HUES6 (cell line): ENCODE measurements around the gene ROBO1.

Source experiments
- H3K27ac ChIP-seq: 2 replicates; pipeline ENCODE4 v1.7.0; 2013; ENCODE audit warnings: low read depth, mild to moderate bottlenecking, low read length, inconsistent platforms
- H3K27me3 ChIP-seq: 2 replicates; pipeline ENCODE4 v1.6.1; 2013; ENCODE audit warnings: low read length; ENCODE audit not compliant: control insufficient read depth, insufficient read depth
- H3K36me3 ChIP-seq: 2 replicates; pipeline ENCODE4 v1.6.1; 2013; ENCODE audit warnings: low read length; ENCODE audit not compliant: control insufficient read depth, insufficient read depth
- H3K4me1 ChIP-seq: 2 replicates; pipeline ENCODE4 v1.6.1; 2013; ENCODE audit warnings: low read length; ENCODE audit not compliant: control insufficient read depth, insufficient read depth
- H3K4me3 ChIP-seq: 2 replicates; pipeline ENCODE4 v1.5.1; 2013; ENCODE audit warnings: low read depth, low read length
- H3K9ac ChIP-seq: one replicate; pipeline ENCODE4 v1.6.1; 2013; ENCODE audit warnings: mild to moderate bottlenecking, low read length
- H3K9me3 ChIP-seq: 2 replicates; pipeline ENCODE4 v1.6.1; 2013; ENCODE audit warnings: low read depth, low read length; ENCODE audit not compliant: control insufficient read depth, insufficient read depth

ROBO1 gene

DNA sequence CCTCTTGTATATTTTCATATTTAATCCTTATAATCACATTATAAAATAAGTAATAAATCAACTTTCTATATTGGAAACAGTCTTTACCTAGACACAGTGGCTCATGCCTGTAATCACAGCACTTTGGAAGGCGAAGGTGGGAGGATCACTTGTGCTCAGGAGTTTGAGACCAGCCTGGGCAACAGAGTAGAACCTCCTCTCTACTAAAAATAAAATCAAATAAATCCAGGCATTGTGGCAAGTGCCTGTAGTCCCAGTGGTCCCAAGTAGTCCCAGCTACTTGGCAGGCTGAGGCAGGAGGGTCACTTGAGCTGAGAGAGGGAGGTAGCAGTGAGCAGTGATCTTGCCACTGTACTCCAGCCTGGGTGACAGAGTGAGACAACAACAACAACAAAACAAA lies 975.1 kb downstream of the ROBO1 start:
- H3K27ac ChIP-seq: no peak overlapping the region
- no peak overlapping the region for H3K9ac ChIP-seq
- no peak overlapping the region for H3K4me3 ChIP-seq
- H3K36me3 ChIP-seq: no peaks in the 10 kb centered on the region
- H3K9me3 ChIP-seq: no peaks in the 10 kb centered on the region
- peaks cover 8% of the 10 kb centered on the region; the same call in 1 of the 2 replicates for H3K4me1 ChIP-seq
- no peaks in the 10 kb centered on the region for H3K27me3 ChIP-seq

GRCh38 chr3:78792212-78792611 lies 975.6 kb downstream of the ROBO1 start:
- Histone ChIP-seq H3K9ac (no peak overlapping the region), H3K4me3 (no peak overlapping the region), H3K4me1 (peaks cover 8% of the 10 kb centered on the region; the same call in 1 of the 2 replicates), H3K36me3 (no peaks in the 10 kb centered on the region), H3K27ac (no peak overlapping the region), H3K9me3 (no peaks in the 10 kb centered on the region), H3K27me3 (no peaks in the 10 kb centered on the region)

GRCh38 chr3:78791753-78792152 lies 976.0 kb downstream of the ROBO1 start:
- no peak overlapping the region for H3K9ac ChIP-seq
- H3K27me3 ChIP-seq: no peaks in the 10 kb centered on the region
- H3K36me3 ChIP-seq: no peaks in the 10 kb centered on the region
- peaks cover 8% of the 10 kb centered on the region; the same call in 1 of the 2 replicates for H3K4me1 ChIP-seq
- no peaks in the 10 kb centered on the region for H3K9me3 ChIP-seq
- no peak overlapping the region for H3K27ac ChIP-seq
- no peak overlapping the region for H3K4me3 ChIP-seq

DNA sequence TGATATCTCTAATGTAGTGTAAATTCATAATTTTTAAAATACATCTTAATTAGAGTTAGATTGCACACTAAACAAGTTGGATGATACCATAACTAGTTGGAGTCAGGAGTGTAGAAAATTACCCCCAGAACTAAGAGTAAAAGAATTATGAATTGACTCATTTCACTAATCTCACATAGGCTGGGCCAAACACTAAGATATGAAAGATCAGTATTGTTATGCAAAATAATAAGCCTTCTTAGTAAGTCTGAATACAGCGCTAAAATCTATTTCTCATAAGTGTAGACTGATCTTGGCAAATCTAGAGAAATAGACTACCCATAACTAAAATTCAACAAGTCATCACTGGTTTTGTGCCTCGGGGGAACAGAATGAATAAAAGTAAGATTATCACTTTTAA lies 979.0 kb downstream of the ROBO1 start:
- H3K4me3 ChIP-seq: no peak overlapping the region
- no peaks in the 10 kb centered on the region for H3K36me3 ChIP-seq
- no peak overlapping the region for H3K27ac ChIP-seq
- H3K27me3 ChIP-seq: no peaks in the 10 kb centered on the region
- peaks cover 8% of the 10 kb centered on the region; the same call in 1 of the 2 replicates for H3K4me1 ChIP-seq
- no peak overlapping the region for H3K9ac ChIP-seq
- H3K9me3 ChIP-seq: no peaks in the 10 kb centered on the region

- Histone ChIP-seq H3K27ac (no peak overlapping the region), H3K9me3 (no peaks in the 10 kb centered on the region), H3K36me3 (no peaks in the 10 kb centered on the region), H3K4me3 (no peak overlapping the region), H3K9ac (no peak overlapping the region), H3K4me1 (no peaks in the 10 kb centered on the region), H3K27me3 (no peaks in the 10 kb centered on the region)
These were observed 982.8 kb downstream of the ROBO1 start for GRCh38 chr3:78785004-78785403.

DNA sequence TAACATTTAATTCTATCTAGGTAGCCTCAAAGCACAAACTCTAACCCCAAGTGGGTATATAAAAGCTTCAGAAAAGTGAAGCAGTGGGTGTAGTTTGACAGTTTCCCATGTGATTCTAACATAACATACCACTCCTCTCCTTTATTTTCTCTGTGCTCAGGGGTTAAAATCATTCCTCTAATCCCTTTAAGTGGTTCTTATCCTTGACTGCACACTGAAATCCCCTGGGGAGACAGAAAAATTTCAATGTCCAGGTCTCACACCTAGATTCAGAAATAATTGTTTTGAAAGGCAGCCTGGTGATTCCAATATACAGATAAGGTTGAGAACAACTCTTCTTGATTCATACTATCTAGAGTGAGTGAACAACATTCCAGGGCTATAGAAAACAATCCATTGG lies 986.4 kb downstream of the ROBO1 start:
- H3K4me1 ChIP-seq: no peaks in the 10 kb centered on the region
- H3K9me3 ChIP-seq: no peaks in the 10 kb centered on the region
- H3K27ac ChIP-seq: no peak overlapping the region
- H3K9ac ChIP-seq: no peak overlapping the region
- H3K36me3 ChIP-seq: no peaks in the 10 kb centered on the region
- no peak overlapping the region for H3K4me3 ChIP-seq
- H3K27me3 ChIP-seq: no peaks in the 10 kb centered on the region

DNA sequence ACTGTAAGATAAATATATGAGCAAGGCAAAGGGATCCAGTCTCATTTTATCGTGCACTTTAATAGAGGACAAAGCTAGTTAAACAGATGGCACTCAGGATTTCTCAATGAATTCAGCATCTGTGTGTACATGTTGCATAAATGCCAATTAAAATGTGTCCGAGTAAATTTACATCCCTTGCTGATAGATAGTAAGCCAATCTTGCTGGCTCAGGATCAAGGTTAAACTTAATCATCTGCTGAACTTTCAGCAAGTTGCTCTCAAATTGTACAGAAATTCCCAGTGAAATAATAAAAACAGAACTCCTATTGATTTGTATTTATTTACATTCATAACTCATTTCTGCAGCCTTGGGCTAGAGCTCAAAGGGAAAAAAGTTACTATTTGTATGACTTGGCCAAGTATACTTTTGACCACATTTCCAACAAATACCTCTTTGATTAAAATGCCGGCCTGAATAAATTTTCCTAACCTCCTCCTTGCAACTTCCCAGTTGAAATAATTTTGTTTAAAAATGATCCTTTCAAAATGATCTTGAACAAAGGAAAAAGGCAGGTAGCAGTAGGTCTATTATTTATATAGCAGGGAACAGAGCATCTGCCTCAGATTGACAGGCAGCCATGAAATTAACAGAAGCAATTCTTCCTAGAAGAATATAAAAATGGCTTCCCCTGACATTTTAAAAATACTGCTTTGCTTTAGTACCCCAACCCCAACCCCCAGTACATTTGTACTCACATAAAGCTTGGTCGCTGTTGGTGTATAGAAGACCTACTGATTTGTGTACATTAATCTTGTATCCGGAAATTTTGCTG lies 1001.9 kb downstream of the ROBO1 start:
- no peak overlapping the region for H3K27ac ChIP-seq
- H3K9me3 ChIP-seq: no peaks in the 10 kb centered on the region
- H3K27me3 ChIP-seq: no peaks in the 10 kb centered on the region
- no peak overlapping the region for H3K9ac ChIP-seq
- no peak overlapping the region for H3K4me3 ChIP-seq
- no peaks in the 10 kb centered on the region for H3K36me3 ChIP-seq
- H3K4me1 ChIP-seq: no peaks in the 10 kb centered on the region

GRCh38 chr3:78764634-78765033 lies 1003.2 kb downstream of the ROBO1 start:
- no peaks in the 10 kb centered on the region for H3K27me3 ChIP-seq

DNA sequence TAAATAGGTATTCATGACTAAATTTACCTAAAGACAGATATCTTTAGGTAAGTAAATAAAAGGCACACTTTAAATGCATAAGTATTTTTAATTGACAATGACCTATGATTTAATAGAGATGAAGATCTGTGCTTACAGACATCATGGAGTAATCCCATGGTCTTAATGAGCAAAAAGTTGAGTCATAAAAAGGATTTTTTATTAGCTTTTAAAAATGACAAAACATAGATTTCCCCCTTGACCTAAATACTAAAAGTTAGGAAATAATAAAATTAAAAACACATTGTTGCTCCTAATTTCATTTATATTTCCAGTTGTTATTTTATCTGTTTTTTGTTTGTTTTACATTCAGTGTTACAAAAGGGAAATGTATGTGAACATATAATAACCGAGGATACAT lies 1005.7 kb downstream of the ROBO1 start:
- Histone ChIP-seq H3K4me1 (no peaks in the 10 kb centered on the region), H3K9me3 (no peaks in the 10 kb centered on the region), H3K9ac (no peak overlapping the region), H3K36me3 (no peaks in the 10 kb centered on the region), H3K4me3 (no peak overlapping the region), H3K27ac (no peak overlapping the region), H3K27me3 (no peaks in the 10 kb centered on the region)

More at GRCh38 chr3:78764634-78765033, 1003.2 kb downstream of the ROBO1 start:
- Histone ChIP-seq H3K9me3 (no peaks in the 10 kb centered on the region), H3K9ac (no peak overlapping the region), H3K4me1 (no peaks in the 10 kb centered on the region), H3K36me3 (no peaks in the 10 kb centered on the region), H3K4me3 (no peak overlapping the region), H3K27ac (no peak overlapping the region)

- Histone ChIP-seq H3K9ac (no peak overlapping the region), H3K36me3 (no peaks in the 10 kb centered on the region), H3K27ac (no peak overlapping the region), H3K27me3 (no peaks in the 10 kb centered on the region), H3K4me1 (no peaks in the 10 kb centered on the region), H3K4me3 (no peak overlapping the region), H3K9me3 (no peaks in the 10 kb centered on the region)
These were observed 1006.7 kb downstream of the ROBO1 start for GRCh38 chr3:78761126-78761525.

- no peak overlapping the region for H3K9ac ChIP-seq
- H3K4me3 ChIP-seq: no peak overlapping the region
- peaks cover 4% of the 10 kb centered on the region; the same call in 1 of the 2 replicates for H3K4me1 ChIP-seq
- H3K9me3 ChIP-seq: no peaks in the 10 kb centered on the region
- no peaks in the 10 kb centered on the region for H3K27me3 ChIP-seq
- H3K27ac ChIP-seq: no peak overlapping the region
- H3K36me3 ChIP-seq: no peaks in the 10 kb centered on the region
These were observed 1010.1 kb downstream of the ROBO1 start for GRCh38 chr3:78757731-78758130.
